ENCODE results near the gene NUP210L. TPM values are rescaled to one million over a fixed set of nuclear protein-coding genes. Genes with fewer than 3 reads are reported as not detected.
"Not testable (repeated sequence)": the region's sequence is repeated elsewhere in the genome, so short reads cannot be mapped to it uniquely, and the experiment has no call there.

NUP210L gene
- total and polyA plus RNA-seq, 3 donors from 2014 or later, result 23.0 to 77.2 (median 24.4) TPM

GRCh38 chr1:154117642-154118041, 37.2 kb downstream of the NUP210L start:
- WGBS, 2 donors, result 78 to 84% methylated on average over 5 of the region's 5 CpGs
- H3K27ac ChIP-seq, result no peak overlapping the region
- no peak for DNase-seq
- TF ChIP-seq POLR2A (IDR thresholded peaks at IDR 0.05) (no peak), CTCF (IDR thresholded peaks at IDR 0.05) (no peak)
- no peaks in the 10 kb centered on the region for H3K9me3 ChIP-seq
- no peaks in the 10 kb centered on the region for H3K27me3 ChIP-seq
- intact Hi-C loops (cut with DNase I; ENCODE audit: low total_unique reads), result no loop called here
- no peak overlapping the region for H3K4me3 ChIP-seq
- no peaks in the 10 kb centered on the region for H3K36me3 ChIP-seq (ENCODE audit: low read depth, missing control alignments)
- no peaks in the 10 kb centered on the region for H3K4me1 ChIP-seq

- TF ChIP-seq POLR2A (IDR thresholded peaks at IDR 0.05), result no peak
- TF ChIP-seq CTCF (IDR thresholded peaks at IDR 0.05), result no peak
- Histone ChIP-seq H3K27ac (no peak overlapping the region), H3K4me3 (no peak overlapping the region), H3K36me3 (ENCODE audit: low read depth, missing control alignments) (no peaks in the 10 kb centered on the region), H3K9me3 (no peaks in the 10 kb centered on the region), H3K4me1 (no peaks in the 10 kb centered on the region), H3K27me3 (no peaks in the 10 kb centered on the region)
- 40 to 62% methylated on average over 1 of the region's 1 CpG for WGBS, 2 donors
- DNase-seq, result no peak
- intact Hi-C loops (cut with DNase I; ENCODE audit: low total_unique reads), result no loop called here
Observed at GRCh38 chr1:154115180-154115579, 39.7 kb downstream of the NUP210L start.

- intact Hi-C loops (cut with DNase I; ENCODE audit: low total_unique reads), result no loop called here
- Histone ChIP-seq H3K4me3 (no peak overlapping the region), H3K27me3 (no peaks in the 10 kb centered on the region), H3K36me3 (ENCODE audit: low read depth, missing control alignments) (no peaks in the 10 kb centered on the region), H3K9me3 (no peaks in the 10 kb centered on the region), H3K27ac (no peak overlapping the region), H3K4me1 (no peaks in the 10 kb centered on the region)
- WGBS, 2 donors, result 74 to 83% methylated on average over 2 to 3 of the region's 3 CpGs
- TF ChIP-seq POLR2A (IDR thresholded peaks at IDR 0.05) (no peak), CTCF (IDR thresholded peaks at IDR 0.05) (no peak)
- no peak for DNase-seq
Observed at GRCh38 chr1:154104433-154105082, 50.3 kb downstream of the NUP210L start.

GRCh38 chr1:154100141-154100540, 54.7 kb downstream of the NUP210L start:
- H3K27ac ChIP-seq; H3K36me3 ChIP-seq (ENCODE audit: low read depth, missing control alignments); H3K4me1 ChIP-seq; H3K27me3 ChIP-seq; H3K4me3 ChIP-seq; H3K9me3 ChIP-seq; DNase-seq; intact Hi-C loops (cut with DNase I; ENCODE audit: low total_unique reads): not testable (repeated sequence)
- WGBS, 2 donors, result 91 to 96% methylated on average over 5 of the region's 5 CpGs

- H3K9me3 ChIP-seq, result no peaks in the 10 kb centered on the region
- TF ChIP-seq POLR2A (IDR thresholded peaks at IDR 0.05), result no peak
- no peak for TF ChIP-seq CTCF (IDR thresholded peaks at IDR 0.05)
- H3K27ac ChIP-seq, result no peak overlapping the region
- H3K36me3 ChIP-seq (ENCODE audit: low read depth, missing control alignments), result no peaks in the 10 kb centered on the region
- 81 to 92% methylated on average over 1 to 2 of the region's 2 CpGs for WGBS, 2 donors
- intact Hi-C loops (cut with DNase I; ENCODE audit: low total_unique reads), result no loop called here
- H3K27me3 ChIP-seq, result no peaks in the 10 kb centered on the region
- no peak overlapping the region for H3K4me3 ChIP-seq
- DNase-seq, result no peak
- no peaks in the 10 kb centered on the region for H3K4me1 ChIP-seq
Observed at GRCh38 chr1:154097873-154098272, 57.0 kb downstream of the NUP210L start.
